Activated CD4-positive, alpha-beta T cell treated with anti-CD3 and anti-CD28 coated beads, Interleukin-2, amount 50 U/mL, for 16 hours (primary cell): ENCODE measurements around the gene FRZB.
"Not testable (repeated sequence)": the region's sequence is repeated elsewhere in the genome, so short reads cannot be mapped to it uniquely, and the experiment has no call there.

Source experiments
- DNase-seq: peaks from one replicate; pipeline ENCODE4 v3.0.0-alpha.2; 2020

The FRZB gene

DNA sequence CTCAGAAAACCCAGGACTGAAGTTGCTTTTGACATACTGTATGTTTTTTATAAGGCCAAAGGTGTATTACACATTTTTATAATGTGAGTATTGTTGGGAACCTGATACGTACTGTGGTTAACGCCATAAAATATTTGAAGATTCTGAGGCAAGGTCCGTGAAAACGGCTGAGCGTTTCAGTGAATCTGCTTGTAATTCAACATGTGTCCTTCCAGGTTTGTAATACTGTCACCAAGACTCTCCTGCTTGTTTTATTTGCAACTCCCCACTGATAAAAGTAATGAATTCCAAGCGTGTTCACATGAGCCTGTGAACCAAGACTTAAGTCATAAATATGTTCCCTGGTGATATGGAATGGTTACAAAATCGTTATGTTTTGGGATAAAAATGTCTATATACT, 23.9 kb upstream of the FRZB start:
- no peak for DNase-seq

DNA sequence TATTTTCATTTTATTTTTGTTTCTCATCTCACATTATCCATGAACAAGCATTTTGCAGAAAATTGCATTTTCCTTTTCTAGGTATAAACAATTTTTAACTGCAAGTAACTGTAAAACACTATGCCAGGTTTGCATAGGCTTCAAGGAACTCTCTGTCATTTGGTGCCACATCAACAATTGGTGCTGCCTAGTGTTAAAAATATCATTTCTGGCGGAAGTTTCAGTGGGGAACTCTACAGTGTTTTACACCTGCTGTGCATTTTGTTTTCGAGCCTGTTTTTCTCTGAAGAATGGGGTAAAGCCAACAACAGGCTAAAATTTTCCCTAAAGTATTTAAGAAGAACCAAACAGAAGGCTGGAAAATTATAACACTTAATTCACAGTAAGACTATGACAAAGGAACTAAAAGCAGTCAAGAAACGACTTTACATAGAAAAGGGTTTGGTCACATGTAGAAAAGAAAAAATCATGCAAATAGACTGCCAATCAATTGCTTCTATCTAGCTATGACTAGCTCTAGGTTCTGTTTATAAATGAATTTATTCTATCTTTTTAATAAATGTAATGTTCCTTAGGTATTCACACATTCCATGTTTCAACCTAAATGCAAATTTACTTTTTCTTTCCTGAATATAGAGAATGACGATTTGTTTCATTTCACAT, 21.4 kb upstream of the FRZB start:
- no peak for DNase-seq

DNA sequence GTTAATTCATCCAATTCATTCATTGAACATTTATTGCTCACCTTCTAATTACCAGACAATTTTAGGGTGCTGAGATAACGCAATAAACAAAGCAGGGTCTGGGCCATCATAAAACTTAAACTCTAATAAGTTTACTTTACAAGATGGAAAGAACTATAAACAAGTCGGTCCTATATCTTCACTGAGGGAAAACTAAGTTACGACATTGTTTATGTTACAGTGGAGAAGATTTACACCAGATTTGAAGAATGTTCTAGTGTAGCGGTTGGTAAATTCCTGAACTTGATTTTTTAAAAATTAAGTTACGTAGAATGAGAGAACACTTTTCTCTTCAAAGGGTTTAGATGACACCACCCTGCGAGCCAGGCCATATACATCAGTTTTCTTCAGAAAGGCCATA, 20.7 kb upstream of the FRZB start:
- DNase-seq = no peak

GRCh38 chr2:182885771-182886170, 19.3 kb upstream of the FRZB start:
- DNase-seq = no peak

DNA sequence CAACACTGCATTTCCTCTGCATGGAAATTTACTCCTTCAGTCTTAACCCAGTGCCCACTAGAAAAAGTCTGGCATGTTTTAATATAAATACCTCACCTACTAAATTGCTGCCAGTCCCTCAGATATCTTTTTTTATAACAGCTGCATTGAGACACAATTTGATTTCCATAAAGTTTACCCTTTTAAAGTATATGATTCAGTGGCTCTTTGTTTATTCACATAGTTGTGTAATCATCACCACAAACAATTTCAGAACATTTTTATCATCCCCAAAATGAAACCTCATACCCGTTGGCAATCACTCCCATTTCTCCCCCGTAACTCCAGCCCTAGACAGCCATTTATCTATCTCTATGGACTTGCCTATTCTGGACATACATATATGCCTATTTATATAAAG, 17.0 kb upstream of the FRZB start:
- no peak for DNase-seq

- not testable (repeated sequence) for DNase-seq
These were observed 13.7 kb upstream of the FRZB start for GRCh38 chr2:182880100-182880499.

- DNase-seq = not testable (repeated sequence)
These were observed 10.2 kb upstream of the FRZB start for GRCh38 chr2:182876653-182877052.

DNA sequence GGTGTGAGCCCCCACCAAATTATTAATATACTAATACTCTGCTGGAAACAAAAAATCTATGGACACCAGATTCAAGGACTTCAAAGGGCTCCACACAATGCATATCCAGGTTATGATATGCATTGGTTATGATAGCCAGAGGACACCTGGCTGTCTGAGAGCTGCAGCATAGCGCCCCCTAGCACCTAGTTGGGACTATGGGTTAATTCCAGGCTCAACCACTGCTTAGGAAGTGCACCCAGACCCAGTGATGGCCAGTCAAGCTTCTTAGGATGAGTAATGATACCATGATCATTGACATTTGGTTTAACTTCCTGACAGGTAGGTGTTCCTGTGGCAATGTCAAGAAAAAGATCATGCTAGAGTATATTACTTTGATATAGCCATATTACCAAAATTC, 3.8 kb upstream of the FRZB start:
- DNase-seq = peak; percentile 25

DNA sequence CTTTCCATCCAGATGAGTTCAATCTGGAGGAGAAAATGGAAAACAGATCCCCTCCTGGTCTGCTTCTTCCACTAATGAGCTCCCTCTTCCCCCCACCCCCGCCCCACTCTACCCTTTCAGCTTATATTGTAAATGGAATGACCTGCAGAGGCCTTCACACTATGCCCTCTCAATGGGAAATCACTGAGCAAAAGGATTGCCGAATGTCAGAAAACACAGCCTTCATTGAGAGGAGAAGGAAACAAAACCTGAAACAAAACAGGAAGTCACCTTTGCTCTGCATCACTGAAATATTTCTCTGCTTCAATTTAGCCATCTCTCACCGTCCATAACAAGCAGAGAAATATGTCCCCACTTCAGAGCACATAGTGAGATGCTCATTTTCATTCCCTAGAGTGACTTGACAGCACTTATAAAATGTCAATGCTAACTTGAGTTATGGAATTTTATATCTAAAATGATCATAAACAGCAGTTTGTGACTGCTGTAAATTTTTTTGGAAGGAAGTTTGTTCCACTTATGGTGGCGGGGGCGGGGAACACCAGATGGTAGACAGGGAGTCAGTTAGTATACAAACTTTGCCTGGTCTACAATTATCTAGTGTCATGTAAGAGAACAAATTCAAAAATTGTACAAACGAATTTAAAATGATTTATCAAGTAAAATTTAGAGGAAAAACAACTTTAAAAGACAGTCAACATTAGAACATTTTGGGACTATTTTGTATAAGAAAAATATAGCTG, 1.8 kb upstream of the FRZB start:
- no peak for DNase-seq

GRCh38 chr2:182867426-182868053, 1.1 kb upstream of the FRZB start:
- DNase-seq = no peak

DNA sequence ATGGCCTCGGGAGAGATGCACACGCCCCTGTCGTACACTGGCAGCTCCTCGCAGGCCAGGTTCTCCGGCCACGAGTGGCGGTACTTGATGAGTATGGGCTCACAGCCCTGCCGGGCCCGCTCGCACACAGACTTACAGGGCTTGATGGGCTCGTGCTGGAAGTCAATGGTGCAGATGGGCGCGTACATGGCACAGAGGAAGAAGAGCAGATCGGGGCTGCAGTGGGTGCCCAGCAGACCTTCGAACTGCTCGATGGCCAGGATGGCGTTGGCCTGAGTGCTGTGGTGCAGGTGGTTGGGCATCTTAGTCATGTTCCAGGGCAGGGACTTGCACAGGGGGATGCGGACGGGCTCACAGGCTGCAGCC, 359 bp downstream of the FRZB start:
- DNase-seq = no peak

DNA sequence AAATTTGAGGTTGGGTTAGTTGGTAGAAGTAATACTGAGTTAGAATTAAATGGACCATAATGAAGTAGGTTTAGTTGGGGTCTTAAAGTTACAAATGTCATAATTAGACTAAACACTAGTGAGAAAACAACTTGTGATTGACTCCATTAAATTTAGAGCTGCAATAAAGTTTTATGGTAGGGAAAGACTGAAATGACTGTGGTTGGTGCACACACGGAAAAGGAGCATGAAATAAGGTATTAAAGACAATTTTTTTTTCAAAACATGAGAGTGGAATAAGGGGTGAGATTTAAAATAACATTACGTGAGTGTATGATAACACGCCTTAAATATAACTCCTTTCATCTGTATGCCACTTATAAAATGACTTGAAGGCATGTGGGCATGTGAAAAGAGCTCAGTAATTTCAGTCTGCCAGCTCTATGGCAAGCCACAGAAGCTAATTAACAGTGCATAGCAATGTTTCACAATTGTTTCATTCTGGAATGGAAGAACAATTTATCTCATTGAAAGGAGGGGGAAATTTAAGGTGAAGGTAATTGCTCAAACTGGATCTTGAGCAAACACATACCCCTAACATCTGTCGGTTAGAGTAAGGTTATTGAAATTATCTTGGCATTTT, 1.4 kb downstream of the FRZB start:
- DNase-seq = no peak

- DNase-seq = no peak
These were observed 2.8 kb downstream of the FRZB start for GRCh38 chr2:182863642-182864041.

DNA sequence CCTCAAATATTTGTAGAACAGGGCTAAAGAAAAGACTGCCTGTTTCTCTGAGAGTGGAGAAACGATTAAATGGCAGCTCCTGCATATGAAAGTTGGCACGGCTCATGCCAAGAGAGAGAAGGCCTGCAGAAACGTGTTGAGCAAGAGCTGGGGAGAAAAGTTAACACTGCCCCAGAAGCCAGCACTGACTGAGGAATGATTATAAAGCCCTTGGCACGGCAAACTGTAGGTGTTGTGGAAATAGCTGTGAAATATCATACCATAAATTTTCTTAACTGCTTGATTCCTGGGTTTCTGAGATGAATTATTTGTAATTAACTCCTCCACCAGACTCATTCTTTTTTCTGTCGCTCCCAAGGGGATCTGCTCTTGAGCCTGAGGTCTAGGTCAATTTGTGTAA, 4.3 kb downstream of the FRZB start:
- DNase-seq = no peak

DNA sequence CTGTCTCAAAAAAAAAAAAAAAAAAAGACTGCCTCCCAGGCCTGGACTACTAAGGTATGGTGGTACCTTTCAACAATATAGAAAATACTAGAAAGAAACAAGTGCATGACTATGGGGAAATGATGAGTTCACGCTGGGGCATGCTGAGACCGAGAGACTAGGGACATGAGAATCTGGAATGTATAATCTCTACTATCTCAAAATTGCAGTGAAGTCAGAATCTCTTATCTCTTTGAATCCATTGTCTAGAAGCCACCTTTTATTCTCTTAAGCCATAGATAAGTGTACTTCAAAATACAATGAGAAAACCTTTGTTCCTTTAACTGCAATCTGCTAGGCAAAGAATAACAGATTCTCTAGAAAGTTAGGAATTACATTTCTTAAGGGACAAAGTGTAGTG, 5.6 kb downstream of the FRZB start:
- no peak for DNase-seq

GRCh38 chr2:182858671-182859070, 7.8 kb downstream of the FRZB start:
- no peak for DNase-seq

- no peak for DNase-seq
These were observed 11.1 kb downstream of the FRZB start for GRCh38 chr2:182855376-182855775.

GRCh38 chr2:182854375-182855105, 11.9 kb downstream of the FRZB start:
- DNase-seq = no peak

GRCh38 chr2:182852801-182853200, 13.6 kb downstream of the FRZB start:
- no peak for DNase-seq

DNA sequence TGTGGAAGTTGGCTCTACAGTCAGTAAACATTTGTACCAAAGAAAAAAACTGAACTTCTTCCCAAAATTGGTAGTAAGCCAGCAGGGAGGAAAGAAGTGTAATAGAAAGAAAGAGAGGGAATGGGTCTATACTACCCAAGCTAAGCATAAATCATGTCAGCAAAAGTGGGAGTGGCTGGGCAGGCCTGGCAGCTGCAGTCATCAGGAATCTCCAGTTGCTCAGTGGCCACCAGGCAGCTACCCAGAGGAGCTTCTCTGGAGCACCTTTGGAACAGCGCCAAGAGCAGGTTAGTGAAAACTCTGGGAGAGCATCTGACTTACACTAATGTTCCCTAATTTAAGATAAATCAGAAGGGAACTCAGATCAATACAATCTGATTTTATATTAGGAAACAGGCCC, 14.3 kb downstream of the FRZB start:
- DNase-seq = no peak

GRCh38 chr2:182845794-182846417, 20.5 kb downstream of the FRZB start:
- no peak for DNase-seq

GRCh38 chr2:182836451-182836850, 30.0 kb downstream of the FRZB start:
- no peak for DNase-seq

GRCh38 chr2:182834293-182834692, 32.1 kb downstream of the FRZB start:
- DNase-seq = no peak
